HG03378 (cell line): Measurements from ENCODE around the gene SMIM41.

Source experiments
- ATAC-seq: cut with Tn5 transposase; IDR thresholded peaks from one replicate; pipeline ENCODE4 v1.9.1; 2021; ENCODE audit warnings: mild to moderate bottlenecking, moderate library complexity; ENCODE audit not compliant: unreplicated experiment

The SMIM41 gene

DNA sequence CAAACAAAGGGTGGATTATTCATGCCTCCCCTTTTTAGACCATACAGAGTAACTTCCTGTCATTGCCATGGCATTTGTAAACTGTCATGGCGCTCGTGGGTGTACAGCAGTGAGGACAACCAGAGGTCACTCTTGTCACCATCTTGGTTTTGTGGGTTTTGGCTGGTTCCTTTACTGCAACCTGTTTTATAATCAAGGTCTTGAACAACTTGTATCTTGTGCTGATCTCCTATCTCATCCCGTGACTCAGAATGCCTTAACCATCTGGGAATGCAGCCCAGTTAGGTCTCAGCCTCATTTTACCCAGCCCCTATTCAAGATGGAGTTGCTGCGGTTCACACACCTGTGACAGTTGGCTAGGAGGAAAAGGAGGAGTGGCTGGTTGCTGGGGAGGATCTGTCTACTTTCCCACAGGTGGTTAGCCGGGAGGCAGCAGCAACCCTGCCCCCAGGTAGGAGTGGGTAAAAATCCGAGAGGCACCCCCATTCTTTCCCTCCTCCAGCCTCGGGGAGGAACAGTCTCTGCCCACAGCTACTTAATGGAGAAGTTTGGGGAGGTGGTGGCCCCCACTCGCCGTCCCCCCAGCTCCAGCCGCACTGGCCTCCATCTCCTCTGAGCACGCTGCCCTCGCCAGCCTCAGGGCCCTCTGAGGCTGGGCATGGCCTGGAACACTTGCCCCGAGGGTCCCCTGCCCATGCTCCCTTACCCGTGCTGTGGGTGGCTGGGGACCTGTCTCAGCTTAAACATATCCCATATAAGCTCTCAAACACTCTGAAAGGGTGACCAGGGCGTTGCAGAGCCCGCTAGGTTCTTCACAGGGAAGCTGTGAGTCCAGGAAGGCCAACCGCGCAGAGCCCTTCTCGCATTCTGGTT, 41.7 kb downstream of the SMIM41 start:
- ATAC-seq, result no peak

DNA sequence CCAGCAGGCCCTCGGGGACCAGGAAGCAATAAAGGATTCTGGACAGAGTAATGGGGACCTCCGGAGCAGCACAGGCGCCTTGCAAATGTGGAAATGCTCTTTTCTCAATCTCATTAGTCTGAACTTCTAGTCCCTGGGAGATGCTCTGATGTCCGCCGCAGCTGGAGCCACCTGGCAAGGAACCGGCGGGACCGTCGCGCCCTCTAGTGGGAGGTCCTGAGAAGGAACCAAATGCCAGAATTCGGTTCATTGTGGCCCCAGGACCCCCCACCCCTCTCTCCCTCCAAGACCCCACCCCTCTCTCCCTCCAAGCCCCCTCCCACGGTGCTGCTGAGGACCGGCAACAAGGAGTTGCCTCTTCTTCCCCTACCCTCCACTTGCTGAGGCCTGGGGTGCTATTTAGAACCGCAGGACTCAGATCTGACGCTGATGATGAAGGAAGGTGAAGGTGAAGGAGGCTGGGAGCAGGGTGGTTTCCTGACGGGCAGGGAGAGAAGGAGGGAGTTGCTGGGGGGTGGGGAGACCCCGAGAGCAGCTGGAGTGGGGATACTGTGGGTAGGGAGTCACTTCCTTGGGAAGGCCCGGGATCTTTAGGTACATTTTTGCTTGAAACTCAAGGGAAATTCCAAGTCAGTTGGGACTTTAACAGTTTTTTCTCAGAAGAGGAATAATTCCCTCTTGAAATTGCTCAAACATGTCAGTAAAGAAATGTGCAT, 42.5 kb downstream of the SMIM41 start:
- no peak for ATAC-seq

DNA sequence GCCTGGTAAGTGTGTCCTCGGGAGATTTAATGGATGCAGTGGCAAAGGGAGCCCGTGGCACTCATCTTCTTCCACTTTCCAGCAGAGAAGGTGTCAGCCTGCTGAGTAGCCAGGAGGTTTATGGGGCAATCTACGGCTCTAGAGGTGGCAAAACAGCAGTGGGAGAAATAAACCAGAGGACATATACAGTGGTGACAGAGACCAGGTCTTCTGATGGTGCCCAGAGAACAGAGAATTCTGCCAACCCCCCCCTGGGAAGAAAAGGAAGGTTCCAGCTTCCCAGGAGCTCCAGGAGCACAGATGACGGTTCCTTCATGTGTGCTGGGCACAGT, 43.0 kb downstream of the SMIM41 start:
- no peak for ATAC-seq

DNA sequence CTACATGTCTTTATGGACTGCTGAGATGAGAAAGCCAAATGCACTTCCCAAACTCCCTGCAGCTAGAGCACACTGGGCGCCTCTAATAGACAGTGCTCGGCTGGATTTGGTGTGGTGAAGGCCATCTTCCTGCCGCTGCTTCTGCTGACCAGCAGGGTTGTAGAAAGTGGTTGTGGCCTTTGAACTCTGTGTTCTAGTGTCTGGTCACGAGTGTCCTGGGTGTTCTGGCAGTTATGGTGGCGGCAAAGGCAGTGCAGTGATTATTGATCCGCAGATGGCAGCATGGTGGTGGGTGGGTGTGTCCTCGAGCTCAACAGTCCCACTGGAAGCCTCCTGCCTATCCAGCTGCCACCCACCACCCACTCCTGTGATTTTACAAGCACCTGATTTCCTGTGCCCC, 43.4 kb downstream of the SMIM41 start:
- ATAC-seq, result no peak

DNA sequence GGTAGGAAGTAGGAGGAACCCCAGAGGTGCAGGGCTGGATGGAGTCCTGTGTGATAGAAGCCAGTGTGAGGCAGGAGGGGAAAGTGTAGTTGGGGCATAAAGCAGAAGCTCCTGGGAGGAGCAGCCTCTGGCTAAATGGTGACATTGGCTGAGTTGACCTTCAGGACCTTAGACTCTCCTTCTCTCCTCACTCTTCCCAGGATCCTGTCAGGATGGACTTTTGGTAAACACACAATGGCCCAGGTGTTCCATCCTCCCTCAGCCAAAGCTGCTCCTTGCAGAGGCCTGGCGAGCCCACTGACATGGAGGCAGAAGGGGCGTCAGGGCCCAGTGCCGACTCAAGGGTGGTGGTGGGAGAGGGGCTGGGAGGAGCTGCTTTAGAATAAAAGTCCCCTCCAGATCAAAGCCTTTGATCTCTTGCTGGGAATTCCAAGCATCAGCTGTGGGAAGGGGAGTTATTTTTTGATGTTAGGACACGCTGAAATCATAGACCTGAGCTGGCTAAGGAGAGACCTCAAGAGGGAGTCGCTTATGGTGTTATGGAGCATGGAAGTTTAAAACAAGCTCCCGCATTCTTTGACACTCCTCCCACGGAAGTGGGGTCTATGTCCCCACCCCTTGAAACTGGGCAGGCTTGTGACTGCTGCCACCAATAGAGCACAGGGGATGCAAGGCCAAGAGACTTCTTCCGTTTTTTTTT, 44.1 kb downstream of the SMIM41 start:
- no peak for ATAC-seq

DNA sequence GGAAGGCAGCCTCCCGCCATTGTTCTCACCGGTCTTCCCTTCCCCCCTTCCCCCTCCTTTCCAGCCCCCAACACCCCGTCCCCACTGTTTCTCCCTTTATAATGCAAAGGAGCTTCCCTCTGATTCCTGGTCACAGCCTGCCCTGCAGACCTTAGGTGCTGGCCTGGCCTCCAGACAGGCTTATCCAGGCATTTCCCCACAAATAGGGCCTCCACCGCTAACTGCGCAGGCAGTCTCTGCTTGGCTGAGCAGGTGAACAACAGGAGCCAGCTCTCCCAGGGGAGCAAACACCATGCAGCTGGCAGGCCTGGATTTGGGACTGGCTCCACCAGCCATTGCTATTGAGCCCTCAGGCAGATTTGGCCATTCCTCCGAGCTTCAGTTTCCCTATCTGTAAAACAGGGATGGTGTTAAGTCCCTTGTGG, 46.0 kb downstream of the SMIM41 start:
- ATAC-seq, result no peak

DNA sequence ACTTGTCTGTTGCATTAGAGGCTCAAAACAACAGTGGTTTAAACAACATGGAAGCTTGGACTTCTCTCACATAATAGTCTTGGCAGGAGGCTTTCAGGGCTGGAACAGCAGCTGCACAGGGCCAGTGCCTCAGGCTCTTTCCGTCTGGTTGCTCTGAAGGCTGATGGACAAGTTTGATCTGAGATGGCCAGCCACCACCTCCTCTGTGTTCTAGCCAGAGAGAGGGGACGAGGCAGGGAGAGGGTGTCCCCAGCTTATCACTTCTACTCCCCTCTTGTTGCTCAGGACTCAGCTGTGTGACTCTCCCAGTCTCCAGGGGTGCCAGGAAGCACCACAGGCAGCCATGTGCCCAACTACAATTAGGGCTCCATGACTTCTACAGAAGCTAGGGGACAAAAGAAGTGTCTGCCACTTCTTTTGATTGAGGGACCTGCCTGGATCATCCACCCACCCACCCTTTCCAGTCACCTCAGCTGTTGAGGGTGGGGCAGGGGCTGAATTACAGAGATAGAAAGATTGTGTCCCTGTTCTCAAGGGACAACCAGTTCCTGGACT, 46.6 kb downstream of the SMIM41 start:
- ATAC-seq, result no peak

DNA sequence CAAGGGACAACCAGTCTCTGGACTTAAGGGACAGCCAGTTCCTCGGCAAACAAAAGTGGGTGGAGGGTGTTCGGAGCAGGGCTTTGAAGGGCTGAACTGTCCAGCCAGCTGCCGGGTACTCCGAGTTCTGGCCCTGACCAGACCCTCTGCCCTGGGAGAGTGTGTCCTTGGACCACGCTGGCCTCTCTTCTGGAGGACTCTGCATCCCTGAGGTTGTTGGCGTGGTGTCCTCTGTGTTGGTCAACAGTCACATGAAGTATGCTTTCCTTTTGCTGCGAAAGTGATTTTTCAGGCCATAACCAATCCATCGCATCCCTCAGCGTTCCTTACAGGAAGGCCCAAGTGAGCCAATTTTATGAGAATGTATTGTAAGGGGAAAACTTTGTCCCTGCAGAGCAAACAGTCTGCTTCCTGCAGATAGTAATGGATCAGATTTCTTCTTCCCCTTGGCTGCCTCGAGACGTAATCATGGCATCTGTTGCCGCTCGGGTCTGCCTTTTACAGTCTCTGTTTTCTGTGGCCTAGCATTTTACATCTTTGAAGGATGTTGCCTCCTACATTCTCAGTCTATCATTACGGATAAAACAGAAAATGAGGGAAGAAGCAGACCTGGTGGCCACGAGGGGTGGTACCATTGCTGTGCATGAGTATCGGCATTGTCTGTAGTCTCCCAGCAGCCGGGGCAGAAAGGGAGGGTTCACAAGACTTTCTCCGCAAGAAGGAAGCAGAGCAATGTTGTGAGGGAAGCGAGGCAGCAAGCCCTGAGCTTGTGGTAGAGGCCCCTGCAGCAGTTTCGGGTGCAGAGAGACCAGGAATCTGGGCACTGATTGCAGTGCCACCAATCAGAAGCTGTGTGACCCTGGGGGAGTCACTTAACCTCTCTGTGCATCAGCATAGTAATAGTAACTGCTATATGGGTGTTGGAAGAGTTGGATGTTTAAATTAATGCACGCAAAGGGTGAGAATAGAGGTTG, 47.4 kb downstream of the SMIM41 start:
- no peak for ATAC-seq

DNA sequence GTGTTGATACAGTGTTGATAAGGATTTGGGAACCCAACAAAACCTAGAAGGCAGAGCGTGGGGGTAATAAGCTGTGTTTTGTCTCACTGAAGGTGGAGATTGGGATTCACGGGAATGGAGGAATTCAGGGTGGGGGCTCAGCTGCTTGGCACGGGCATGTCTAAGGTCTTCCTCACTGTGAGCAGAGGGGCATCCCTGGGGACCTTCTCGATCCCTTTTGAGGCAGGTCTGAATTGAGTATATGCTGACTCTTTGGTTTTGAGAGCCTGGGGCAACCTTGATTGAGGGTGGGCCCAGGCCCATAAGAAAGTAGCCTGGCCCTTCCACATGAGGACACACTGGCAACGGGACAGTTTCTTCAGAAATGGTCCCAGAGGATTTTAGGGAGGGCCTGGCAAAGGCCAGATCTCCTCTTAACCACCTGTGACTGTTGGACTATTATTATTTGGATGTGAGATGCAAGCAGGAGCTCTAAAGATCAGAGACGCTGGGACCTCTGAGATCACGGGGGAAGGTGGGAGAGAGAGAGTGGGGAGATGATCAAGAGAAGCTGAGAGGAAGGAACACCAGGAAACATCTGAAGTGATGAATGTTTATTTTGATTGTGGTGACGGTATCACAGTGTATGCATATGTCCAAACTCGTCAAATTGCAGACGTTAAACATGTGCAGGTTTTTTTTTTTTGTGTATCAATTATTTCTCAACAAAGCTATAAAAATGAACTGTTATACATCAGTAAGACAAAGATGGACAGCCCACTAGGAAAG, 48.4 kb downstream of the SMIM41 start:
- no peak for ATAC-seq

DNA sequence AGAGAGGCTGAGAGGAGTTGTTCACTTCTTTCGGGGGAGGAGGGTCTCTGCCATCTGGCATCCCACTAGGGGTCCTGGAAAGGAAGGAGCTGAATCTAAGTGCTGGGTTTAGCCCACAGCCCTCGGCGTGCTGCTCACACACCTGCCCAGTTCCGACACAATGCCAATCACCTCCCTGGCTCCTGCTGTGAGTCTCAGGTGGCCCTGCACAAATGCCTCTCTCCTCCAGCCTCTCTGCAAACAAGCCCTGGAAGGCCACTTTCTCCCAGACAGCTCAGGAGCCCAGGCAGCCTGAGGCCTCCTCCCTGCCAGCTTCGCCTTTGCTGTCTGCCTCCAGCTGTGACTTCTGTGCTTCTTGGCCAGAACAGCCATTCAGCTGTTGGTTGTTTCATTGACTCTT, 51.2 kb downstream of the SMIM41 start:
- no peak for ATAC-seq

DNA sequence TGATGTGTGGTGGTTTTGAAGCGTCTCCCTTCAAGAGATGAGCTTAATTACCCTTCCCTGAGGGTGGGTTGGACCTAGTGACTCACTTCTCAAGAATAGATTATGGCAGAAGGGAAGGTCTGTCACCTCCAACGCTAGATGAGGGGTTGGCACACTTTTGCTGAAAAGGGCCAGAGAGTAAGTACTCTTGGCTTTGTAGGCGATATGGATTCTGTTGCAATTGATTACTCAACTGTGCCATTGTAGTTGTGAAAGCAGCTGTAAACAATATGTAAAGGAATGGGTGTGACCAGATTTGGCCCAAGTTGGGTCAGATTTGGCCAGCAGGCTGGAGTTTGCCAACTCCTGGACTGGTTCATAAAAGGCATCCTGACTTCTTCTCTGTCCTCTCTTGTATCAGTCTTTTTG, 53.3 kb downstream of the SMIM41 start:
- no peak for ATAC-seq

DNA sequence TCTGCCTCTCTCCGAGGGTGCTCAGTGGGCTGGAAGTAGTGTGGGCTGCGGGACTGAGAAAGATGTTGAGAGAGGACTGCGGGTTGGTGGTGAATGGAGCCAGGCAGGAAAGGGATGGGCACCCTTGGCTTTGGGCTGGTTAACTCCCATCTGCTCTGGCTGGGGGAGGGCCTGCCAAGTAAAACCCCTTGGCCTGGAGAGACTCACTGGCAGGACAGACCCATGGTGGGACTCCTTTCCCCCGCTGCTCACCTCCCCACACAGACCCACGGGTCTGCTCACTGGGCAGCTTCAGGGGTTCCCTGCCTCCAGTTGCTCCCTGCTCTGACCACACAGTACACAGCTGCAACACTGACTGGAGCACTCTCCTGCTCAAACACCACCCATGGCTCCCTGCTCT, 58.2 kb downstream of the SMIM41 start:
- no peak for ATAC-seq

DNA sequence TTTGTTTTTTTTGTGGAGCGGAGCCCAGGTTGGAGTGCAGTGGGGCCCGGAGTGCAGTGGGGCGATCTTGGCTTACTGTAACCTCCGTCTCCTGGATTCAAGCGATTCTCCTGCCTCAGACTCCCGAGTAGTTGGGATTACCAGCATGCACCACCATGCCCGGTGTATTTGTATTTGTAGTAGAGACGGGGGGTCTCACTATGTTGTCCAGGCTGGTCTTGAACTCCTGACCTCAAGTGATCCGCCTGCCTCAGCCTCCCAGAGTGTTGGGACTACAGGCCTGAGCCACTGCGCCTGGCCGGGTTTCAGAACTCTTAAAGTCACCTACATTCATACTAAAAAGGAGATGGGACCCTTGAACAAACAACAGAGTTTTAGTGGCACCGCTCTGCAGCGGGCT, 59.6 kb downstream of the SMIM41 start:
- no peak for ATAC-seq

DNA sequence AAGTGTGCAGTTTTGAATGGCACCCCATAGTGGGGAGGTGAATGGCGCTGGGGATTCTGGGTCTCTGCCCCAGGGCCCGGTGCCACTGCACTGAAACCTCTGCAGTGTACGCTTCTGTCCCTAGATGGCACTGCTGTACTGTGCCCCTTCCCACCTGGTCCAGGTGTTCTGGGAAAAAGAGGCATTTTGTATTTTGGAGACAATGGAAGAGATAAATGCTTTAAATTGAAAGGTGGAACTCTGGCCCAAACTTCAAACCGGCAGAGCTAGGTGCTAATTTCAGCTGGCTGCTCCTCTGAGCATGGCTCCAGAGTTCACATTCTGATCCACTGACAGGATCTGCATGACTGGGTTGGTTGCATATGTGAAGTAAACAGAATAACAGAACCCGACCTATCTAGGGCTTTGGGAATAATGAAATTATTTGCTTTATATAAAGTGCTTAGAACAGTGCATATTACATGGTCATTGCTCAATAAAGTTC, 60.1 kb downstream of the SMIM41 start:
- ATAC-seq, result no peak

DNA sequence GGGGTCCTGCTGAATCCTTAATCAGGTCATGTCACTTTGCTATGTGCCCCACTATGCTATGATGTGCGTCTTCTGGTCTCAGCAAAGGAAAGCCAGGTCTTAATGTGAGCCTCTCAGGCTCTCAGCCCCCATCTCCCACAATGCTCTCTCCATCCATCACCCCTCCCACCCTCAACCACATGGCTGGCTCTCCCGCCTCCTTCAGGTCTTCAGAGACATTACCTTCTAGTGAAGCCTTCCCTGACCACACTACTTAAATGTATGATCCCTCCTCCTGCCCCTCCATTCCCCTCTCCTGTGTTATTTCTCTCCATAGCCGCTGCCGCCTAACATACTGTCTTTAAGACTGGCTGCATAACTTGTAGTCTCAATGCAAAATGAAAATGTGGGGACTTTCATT, 61.8 kb downstream of the SMIM41 start:
- ATAC-seq, result no peak

DNA sequence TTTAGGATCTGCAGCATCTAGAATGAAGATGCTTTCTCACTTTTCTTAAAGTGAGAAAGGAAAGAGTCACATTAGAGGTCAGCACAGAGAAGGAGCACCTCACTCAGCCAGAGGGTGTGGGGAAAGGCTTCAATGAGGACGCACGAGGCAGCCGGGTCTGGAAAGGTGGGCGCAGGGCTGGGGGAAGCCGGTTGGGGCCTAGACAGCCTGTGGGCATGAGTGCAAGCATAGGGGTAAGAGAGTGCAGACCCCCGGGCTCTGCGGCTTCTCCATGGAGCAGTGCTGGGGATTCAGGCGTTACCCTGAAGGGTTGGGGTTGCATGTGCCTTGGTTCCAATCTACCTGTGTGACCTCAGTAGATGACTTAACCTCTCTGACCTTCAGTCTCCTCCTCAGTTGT, 62.4 kb downstream of the SMIM41 start:
- ATAC-seq, result no peak

DNA sequence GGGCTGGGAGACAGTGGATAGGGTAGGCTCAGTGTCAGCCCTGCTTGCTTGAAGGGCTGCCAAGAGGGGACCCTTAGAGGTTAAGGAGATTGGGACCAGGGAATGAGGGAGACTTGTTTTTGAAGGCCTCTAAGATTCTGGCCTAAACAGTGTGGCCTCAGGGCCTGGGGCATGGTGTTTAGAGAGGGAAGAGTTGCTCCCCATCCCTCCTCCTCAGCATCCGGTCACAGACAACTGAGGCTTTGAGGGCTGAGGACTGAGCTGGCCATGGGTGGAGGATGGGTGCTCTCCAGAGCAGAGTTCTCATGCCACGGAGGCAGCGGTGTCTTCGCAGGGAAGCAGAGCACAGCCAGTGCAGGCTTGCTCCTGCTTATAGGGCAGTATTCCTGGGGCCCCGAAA, 62.9 kb downstream of the SMIM41 start:
- no peak for ATAC-seq

DNA sequence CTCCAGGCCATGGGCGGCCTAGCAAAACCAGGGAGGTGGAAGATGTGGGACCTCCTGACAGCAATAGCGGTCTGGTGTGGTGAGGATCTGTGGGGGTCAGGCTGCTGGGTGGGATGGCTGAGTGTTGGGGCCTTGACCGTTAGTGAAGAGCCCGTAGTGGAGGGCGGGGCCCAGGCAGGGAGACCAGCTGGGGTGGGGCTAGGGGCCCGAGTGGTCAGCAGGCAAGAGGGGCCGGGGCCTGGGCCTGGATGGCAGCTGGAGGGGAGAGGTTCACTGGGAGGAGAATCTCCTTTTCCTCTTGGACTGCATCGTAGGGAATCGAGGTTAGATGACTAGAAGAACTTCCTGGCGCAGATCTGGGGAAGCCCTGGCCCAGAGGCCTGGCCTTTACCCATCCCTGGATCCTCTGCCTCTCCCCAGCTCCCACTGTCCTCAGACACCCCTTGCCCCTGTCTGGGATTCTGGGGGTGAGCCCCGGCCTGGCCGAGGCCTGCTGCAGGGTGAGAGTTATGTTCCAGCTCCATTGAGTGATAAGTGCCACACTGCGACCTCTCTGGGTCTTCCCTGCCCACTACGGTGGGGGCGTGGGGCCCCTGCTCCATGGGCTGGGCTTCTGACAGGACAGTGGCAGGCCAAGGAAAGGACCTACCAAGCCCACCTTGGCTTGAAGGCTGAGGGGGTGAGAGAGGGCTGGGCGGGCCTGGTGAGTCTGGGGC, 65.2 kb downstream of the SMIM41 start:
- no peak for ATAC-seq
